ENCODE data around the gene MRGPRX3. TPM values are rescaled to one million over a fixed set of nuclear protein-coding genes. Genes with fewer than 3 reads are reported as not detected.
"Not testable (repeated sequence)": the region's sequence is repeated elsewhere in the genome, so short reads cannot be mapped to it uniquely, and the experiment has no call there.

MRGPRX3 gene
- total and polyA plus RNA-seq, 8 donors: not detected

DNA sequence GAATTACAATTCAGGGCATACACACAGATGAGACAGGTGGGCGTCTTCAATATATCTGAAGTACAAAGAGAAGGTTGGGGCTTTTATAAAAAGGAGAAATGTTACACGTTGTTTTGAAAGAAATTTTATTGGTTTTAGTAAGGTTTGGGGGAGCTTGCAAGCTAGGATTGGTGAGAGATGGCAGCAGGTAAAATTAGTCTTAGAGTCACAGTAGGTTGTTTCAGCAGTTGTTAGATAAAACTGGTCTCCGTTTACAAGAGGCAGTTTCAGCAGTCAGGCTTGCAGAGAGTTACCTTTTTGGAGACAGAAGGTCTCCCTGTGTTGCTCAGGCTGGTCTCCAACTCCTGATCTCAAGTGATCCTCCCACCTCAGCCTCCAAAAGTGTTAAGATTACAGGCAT, 24.1 kb upstream of the MRGPRX3 start:
- no peaks in the 10 kb centered on the region for H3K36me3 ChIP-seq
- intact Hi-C loops (cut with DNase I): loop anchor here in 1 of 3 donors (10.0 kb wide), 1 partner anchor 113 kb away; no protein-coding TSS in a partner anchor
- no peak for FAIRE-seq
- H3K4me1 ChIP-seq: peaks cover 0 to 7% (median 0%) of the 10 kb centered on the region in 3 donors
- TF ChIP-seq, protein P1, sequence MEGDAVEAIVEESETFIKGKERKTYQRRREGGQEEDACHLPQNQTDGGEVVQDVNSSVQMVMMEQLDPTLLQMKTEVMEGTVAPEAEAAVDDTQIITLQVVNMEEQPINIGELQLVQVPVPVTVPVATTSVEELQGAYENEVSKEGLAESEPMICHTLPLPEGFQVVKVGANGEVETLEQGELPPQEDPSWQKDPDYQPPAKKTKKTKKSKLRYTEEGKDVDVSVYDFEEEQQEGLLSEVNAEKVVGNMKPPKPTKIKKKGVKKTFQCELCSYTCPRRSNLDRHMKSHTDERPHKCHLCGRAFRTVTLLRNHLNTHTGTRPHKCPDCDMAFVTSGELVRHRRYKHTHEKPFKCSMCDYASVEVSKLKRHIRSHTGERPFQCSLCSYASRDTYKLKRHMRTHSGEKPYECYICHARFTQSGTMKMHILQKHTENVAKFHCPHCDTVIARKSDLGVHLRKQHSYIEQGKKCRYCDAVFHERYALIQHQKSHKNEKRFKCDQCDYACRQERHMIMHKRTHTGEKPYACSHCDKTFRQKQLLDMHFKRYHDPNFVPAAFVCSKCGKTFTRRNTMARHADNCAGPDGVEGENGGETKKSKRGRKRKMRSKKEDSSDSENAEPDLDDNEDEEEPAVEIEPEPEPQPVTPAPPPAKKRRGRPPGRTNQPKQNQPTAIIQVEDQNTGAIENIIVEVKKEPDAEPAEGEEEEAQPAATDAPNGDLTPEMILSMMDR (IDR thresholded peaks at IDR 0.05): no peak
- WGBS, 2 donors: 39 to 57% methylated on average over 3 of the region's 3 CpGs
- no peak for DNase-seq
- no peak overlapping the region for H3K27ac ChIP-seq
- H3K27me3 ChIP-seq: no peaks in the 10 kb centered on the region
- no peak overlapping the region for H3K4me3 ChIP-seq
- ATAC-seq: no peak
- no peaks in the 10 kb centered on the region for H3K9me3 ChIP-seq

DNA sequence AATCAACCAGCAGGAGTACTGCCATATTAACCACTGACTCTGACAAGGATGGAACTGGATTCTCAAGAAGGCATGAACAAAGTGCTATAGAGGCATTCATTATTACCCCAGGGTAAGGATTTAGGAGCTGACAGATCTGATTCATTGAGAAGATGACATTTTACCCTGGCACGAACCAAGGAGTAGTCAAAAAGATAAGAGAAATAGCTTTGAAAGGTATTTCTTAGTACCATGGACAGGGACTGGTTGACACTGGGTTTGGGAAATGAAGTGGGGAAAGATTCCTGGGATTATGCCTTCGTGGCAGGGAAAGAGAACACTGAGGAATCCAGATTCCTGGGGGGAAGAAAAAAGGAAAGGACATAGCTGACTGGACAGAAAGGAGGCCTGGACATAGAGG, 21.4 kb upstream of the MRGPRX3 start:
- intact Hi-C loops (cut with DNase I): no loop called here
- FAIRE-seq: no peak
- no peak for ATAC-seq

DNA sequence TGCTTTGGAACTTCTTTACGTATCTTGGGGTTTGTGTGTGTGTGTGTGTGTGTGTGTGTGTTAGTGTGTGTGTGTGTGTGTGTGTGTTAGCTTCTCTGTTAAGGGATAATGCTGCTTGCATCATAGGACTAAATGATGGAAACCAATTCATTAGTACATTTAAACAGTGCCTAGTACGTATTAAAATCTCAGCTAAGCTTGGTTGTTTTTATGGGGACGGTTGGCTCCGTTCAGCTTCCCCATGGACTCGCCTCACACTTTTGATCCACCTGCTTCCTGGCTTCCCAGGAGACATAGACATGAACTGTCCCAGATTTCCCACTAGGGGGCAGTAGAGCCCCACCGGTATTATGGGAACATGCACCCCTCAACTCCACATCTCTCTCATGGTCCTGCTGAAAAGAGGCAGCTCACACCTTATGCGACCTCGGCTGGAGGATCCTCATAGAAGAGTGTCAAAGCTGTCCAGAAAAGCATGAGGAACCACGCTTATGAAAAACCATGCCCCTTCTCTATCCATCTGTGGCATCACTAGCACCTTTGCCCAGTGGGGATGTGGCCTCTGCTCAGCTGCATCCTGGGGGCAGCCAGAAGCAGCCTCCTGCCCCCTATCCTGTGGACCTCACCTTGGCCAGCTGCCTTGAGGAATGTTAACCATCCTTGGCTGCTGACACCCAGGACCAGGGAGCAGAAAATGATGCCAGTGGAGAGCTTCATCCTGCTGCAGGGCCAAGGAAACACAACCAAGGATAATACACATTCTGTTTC, 16.8 kb upstream of the MRGPRX3 start:
- FAIRE-seq: no peak
- H3K4me3 ChIP-seq: no peak overlapping the region
- 0 to 2% methylated on average over 9 of the region's 9 CpGs for WGBS, 2 donors
- H3K9me3 ChIP-seq: no peaks in the 10 kb centered on the region
- peak in 5 of 6 donors; percentile 33 to 69 (median 45) for DNase-seq
- TF ChIP-seq, protein P1 (IDR thresholded peaks at IDR 0.05): peak; percentile 79 to 91 (median 83)
- ATAC-seq: peak; percentile 91 to 100 (median 98)
- no peaks in the 10 kb centered on the region for H3K27me3 ChIP-seq
- no peaks in the 10 kb centered on the region for H3K36me3 ChIP-seq
- H3K27ac ChIP-seq: no peak overlapping the region
- no peaks in the 10 kb centered on the region for H3K4me1 ChIP-seq
- intact Hi-C loops (cut with DNase I): no loop called here

More for the DNA sequence above, 21.4 kb upstream of the MRGPRX3 start:
- TF ChIP-seq, protein P1 (IDR thresholded peaks at IDR 0.05): no peak
- 11 to 12% methylated on average over 2 of the region's 2 CpGs for WGBS, 2 donors
- Histone ChIP-seq H3K27ac (no peak overlapping the region), H3K4me3 (no peak overlapping the region), H3K36me3 (no peaks in the 10 kb centered on the region), H3K27me3 (no peaks in the 10 kb centered on the region), H3K9me3 (no peaks in the 10 kb centered on the region), H3K4me1 (no peaks in the 10 kb centered on the region)
- no peak for DNase-seq

DNA sequence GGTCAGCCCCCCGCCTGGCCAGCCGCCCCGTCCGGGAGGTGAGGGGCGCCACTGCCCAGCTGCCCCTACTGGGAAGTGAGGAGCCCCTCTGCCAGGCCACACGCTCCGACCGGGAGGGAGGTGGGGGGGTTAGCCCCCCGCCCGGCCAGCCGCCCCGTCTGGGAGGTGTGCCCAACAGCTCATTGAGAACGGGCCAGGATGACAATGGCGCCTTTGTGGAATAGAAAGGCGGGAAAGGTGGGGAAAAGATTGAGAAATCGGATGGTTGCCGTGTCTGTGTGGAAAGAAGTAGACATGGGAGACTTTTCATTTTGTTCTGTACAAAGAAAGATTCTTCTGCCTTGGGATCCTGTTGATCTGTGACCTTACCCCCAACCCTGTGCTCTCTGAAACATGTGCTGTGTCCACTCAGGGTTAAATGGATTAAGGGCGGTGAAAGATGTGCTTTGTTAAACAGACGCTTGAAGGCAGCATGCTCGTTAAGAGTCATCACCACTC, 11.0 kb upstream of the MRGPRX3 start:
- H3K4me3 ChIP-seq; H3K9me3 ChIP-seq; H3K27me3 ChIP-seq; H3K36me3 ChIP-seq; intact Hi-C loops (cut with DNase I); H3K27ac ChIP-seq; ATAC-seq; H3K4me1 ChIP-seq; FAIRE-seq: not testable (repeated sequence)
- 68 to 74% methylated on average over 15 to 20 of the region's 20 CpGs for WGBS, 2 donors
- DNase-seq: peak in 1 of 6 donors; percentile 44

DNA sequence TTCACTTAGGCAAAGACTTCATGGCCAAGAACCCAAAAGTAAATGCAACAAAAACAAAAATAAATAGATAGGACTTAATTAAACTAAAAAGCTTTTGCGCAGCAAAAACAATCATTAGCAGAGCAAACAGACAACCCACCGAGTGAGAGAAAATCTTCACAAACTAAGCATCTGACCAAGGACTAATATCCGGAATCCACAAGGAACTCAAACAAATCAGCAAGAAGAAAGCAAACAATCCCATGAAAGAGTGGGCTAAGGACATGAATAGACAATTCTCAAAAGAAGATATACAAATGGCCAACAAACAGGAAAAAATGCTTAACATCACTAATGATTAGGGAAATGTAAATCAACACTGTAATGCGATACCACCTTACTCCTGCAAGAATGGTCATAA, 1.3 kb upstream of the MRGPRX3 start:
- H3K27me3 ChIP-seq; ATAC-seq; FAIRE-seq; DNase-seq; H3K27ac ChIP-seq; intact Hi-C loops (cut with DNase I); H3K4me1 ChIP-seq; H3K36me3 ChIP-seq; H3K4me3 ChIP-seq; H3K9me3 ChIP-seq: not testable (repeated sequence)
- 56 to 61% methylated on average over 4 of the region's 4 CpGs for WGBS, 2 donors

DNA sequence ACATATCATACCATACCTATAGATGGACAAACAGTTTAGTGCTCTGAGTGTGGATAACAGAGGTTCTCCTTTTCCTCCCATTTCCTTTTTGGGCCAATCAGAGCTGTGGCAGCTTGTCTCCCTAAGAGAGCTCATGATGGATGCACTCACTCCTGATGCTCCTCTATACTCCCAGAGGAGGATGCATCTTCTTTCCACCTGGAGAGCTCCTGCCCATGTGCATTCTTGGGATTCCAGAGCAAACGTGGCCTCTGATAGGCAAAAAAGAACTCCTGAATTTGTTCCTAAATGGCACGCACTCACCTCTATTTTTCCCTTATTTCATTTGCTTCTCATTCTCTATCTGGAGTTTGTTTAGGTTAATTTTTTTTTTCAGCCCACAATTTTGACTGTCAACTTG, 2.9 kb downstream of the MRGPRX3 start:
- no peak overlapping the region for H3K27ac ChIP-seq
- no peaks in the 10 kb centered on the region for H3K9me3 ChIP-seq
- TF ChIP-seq, protein P1 (IDR thresholded peaks at IDR 0.05): no peak
- H3K4me1 ChIP-seq: no peaks in the 10 kb centered on the region
- ATAC-seq (no peak), FAIRE-seq (no peak), DNase-seq (no peak)
- H3K36me3 ChIP-seq: no peaks in the 10 kb centered on the region
- intact Hi-C loops (cut with DNase I): no loop called here
- 31 to 35% methylated on average over 2 of the region's 2 CpGs for WGBS, 2 donors
- H3K27me3 ChIP-seq: no peaks in the 10 kb centered on the region
- H3K4me3 ChIP-seq: no peak overlapping the region

All from pancreas (tissue), 10 donors.